GM19240 (cell line): ENCODE data around the gene SNX15.

Source experiments
- DNase-seq: peaks from one replicate; pipeline ENCODE4 v3.0.0; 2011; ENCODE audit warnings: low spot score; ENCODE audit not compliant: insufficient read length

SNX15 gene

GRCh38 chr11:65055538-65055937, 28.3 kb downstream of the SNX15 start:
- no peak for DNase-seq

GRCh38 chr11:65056999-65057398, 29.8 kb downstream of the SNX15 start:
- no peak for DNase-seq

- DNase-seq: no peak
These were observed 30.3 kb downstream of the SNX15 start for GRCh38 chr11:65057526-65057925.

GRCh38 chr11:65058012-65058411, 30.8 kb downstream of the SNX15 start:
- no peak for DNase-seq

GRCh38 chr11:65058419-65059054, 31.3 kb downstream of the SNX15 start, which contains the start of gene NAALADL1:
TSS of gene NAALADL1 (minus strand) at chr11:65058553. CDS start at chr11:65058521, 32 bp downstream.
- DNase-seq: no peak

GRCh38 chr11:65059523-65059922, 32.3 kb downstream of the SNX15 start:
- no peak for DNase-seq

- DNase-seq: no peak
These were observed 33.0 kb downstream of the SNX15 start for GRCh38 chr11:65059959-65060824.

GRCh38 chr11:65060913-65061408, 33.7 kb downstream of the SNX15 start:
- no peak for DNase-seq

GRCh38 chr11:65063532-65063931, 36.3 kb downstream of the SNX15 start:
- DNase-seq: no peak

GRCh38 chr11:65064847-65065240, 37.6 kb downstream of the SNX15 start:
- no peak for DNase-seq

GRCh38 chr11:65065851-65066250, 38.6 kb downstream of the SNX15 start:
- no peak for DNase-seq

- no peak for DNase-seq
These were observed 39.1 kb downstream of the SNX15 start for GRCh38 chr11:65066315-65066714.

- DNase-seq: no peak
These were observed 39.6 kb downstream of the SNX15 start for GRCh38 chr11:65066805-65067291.

- DNase-seq: no peak
These were observed 40.2 kb downstream of the SNX15 start for GRCh38 chr11:65067446-65067845.

GRCh38 chr11:65069217-65069616, 42.0 kb downstream of the SNX15 start:
- DNase-seq: no peak

- DNase-seq: no peak
These were observed 44.8 kb downstream of the SNX15 start for GRCh38 chr11:65071907-65072630.

GRCh38 chr11:65072631-65072966, 45.4 kb downstream of the SNX15 start:
- no peak for DNase-seq

GRCh38 chr11:65077451-65077850, 50.2 kb downstream of the SNX15 start:
- no peak for DNase-seq

- DNase-seq: peak; percentile 53
These were observed 50.9 kb downstream of the SNX15 start for GRCh38 chr11:65078151-65078550.

- no peak for DNase-seq
These were observed 51.6 kb downstream of the SNX15 start for GRCh38 chr11:65078786-65079342.

- DNase-seq: no peak
These were observed 56.0 kb downstream of the SNX15 start for GRCh38 chr11:65083134-65083833.
